GM10266 (cell line): Measurements from ENCODE around the gene OST4.

Source experiments
- DNase-seq: peaks from one replicate; pipeline ENCODE4 v3.0.0; 2012; ENCODE audit errors: extremely low spot score
- CTCF ChIP-seq: IDR thresholded peaks from 2 replicates; pipeline ENCODE4 v1.5.1; 2012; ENCODE audit warnings: mild to moderate bottlenecking, low read depth; ENCODE audit not compliant: control insufficient read depth, insufficient read depth; ENCODE audit errors: missing control alignments

Gene OST4

DNA sequence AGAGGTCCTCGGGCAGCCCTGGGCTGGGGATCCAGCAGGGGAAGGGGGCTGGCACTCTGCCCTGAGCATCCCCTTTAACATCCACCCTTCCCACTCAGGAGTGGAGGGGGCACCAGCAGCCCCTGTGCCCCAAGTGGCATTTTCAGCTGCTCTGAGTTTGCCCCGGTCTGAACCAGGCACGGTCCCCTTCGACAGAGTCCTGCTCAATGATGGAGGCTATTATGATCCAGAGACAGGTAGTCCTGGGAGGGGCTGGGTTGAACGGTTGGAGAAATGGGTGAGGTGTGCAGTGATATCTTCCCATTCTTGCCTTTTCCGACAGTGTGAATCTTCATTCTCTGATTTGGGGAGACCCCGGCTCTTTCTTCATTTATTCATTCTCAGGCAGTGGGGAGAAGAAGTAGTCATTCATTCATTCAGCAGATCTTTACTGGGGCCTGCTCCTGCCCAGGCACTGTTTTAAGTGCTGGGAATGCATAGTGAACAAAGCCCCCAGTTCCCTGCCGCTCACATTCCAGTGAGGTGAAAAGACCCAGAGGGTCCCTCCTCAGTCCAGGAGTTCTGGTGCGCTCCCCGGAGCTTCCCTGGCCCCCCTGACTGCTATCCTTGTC is 13.7 kb upstream of the OST4 start:
- DNase-seq: no peak
- no peak for TF ChIP-seq CTCF

GRCh38 chr2:27084297-27085061 is 13.0 kb upstream of the OST4 start:
- TF ChIP-seq CTCF: no peak
- DNase-seq: no peak

DNA sequence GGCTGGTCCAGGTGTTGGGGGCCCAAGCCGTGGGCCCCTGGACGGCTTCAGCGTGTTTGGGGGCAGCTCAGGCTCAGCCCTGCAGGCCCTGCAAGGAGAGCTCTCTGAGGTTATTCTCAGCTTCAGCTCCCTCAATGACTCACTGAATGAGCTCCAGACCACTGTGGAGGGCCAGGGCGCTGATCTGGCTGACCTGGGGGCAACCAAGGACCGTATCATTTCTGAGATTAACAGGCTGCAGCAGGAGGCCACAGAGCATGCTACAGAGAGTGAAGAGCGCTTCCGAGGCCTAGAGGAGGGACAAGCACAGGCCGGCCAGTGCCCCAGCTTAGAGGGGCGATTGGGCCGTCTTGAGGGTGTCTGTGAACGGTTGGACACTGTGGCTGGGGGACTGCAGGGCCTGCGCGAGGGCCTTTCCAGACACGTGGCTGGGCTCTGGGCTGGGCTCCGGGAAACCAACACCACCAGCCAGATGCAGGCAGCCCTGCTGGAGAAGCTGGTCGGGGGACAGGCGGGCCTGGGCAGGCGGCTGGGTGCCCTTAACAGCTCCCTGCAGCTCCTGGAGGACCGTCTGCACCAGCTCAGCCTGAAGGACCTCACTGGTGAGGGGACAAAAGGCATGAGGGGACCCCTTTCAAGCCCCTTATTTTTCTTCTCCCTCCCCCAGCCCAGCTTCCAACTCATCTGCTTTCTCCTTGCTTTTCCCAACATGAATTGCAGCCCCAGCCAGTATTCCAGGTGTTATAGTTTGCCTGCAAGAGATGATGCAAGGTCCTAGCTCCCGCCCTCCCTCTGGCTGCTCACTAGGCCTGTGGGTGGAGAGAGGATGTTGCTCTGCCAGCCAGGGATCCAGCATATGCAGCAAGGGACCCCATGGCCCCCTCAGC is 12.2 kb upstream of the OST4 start:
- no peak for TF ChIP-seq CTCF

GRCh38 chr2:27082773-27083409 is 11.4 kb upstream of the OST4 start:
- DNase-seq: no peak
- no peak for TF ChIP-seq CTCF

More for the DNA sequence above, 12.2 kb upstream of the OST4 start:
- no peak for DNase-seq

DNA sequence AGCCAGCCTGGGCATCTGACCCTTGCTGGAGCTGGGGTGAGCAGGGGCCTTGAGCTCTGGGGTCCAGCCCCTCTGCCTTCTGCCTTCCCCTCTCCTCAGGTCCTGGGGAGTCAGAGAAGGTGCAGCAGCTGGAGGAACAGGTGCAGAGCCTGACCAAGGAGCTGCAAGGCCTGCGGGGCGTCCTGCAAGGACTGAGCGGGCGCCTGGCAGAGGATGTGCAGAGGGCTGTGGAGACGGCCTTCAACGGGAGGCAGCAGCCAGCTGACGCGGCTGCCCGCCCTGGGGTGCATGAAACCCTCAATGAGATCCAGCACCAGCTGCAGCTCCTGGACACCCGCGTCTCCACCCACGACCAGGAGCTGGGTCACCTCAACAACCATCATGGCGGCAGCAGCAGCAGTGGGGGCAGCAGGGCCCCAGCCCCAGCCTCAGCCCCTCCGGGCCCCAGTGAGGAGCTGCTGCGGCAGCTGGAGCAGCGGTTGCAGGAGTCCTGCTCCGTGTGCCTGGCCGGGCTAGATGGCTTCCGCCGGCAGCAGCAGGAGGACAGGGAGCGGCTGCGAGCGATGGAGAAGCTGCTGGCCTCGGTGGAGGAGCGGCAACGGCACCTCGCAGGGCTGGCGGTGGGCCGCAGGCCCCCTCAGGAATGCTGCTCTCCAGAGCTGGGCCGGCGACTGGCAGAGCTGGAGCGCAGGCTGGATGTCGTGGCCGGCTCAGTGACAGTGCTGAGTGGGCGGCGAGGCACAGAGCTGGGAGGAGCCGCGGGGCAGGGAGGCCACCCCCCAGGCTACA is 10.7 kb upstream of the OST4 start:
- DNase-seq: no peak
- no peak for TF ChIP-seq CTCF

DNA sequence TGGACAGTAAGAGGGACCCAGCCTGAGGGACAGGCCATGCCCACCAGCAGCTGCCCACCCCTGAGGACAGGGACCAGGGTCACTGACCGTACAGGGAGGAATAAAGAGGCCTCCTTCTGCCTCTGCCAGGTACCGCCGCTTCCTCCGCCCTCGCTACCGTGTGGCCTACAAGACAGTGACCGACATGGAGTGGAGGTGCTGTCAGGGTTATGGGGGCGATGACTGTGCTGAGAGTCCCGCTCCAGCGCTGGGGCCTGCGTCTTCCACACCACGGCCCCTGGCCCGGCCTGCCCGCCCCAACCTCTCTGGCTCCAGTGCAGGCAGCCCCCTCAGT is 9.1 kb upstream of the OST4 start:
- no peak for DNase-seq
- TF ChIP-seq CTCF: no peak
